ENCODE results near the gene FGF19.

The FGF19 gene

DNA sequence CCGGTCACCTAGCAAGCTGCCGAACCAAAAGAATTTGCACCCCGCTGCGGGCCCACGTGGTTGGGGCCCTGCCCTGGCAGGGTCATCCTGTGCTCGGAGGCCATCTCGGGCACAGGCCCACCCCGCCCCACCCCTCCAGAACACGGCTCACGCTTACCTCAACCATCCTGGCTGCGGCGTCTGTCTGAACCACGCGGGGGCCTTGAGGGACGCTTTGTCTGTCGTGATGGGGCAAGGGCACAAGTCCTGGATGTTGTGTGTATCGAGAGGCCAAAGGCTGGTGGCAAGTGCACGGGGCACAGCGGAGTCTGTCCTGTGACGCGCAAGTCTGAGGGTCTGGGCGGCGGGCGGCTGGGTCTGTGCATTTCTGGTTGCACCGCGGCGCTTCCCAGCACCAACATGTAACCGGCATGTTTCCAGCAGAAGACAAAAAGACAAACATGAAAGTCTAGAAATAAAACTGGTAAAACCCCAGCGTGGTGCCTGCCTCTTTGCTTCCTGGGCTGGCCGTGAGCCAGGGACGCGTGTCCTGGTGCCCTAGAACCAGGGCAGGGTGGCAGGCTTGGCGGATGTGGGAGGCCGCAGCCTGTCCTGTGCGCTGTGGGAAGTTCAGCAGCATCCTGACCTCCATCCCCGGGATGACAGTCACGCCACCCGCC, 49.7 kb downstream of the FGF19 start:
- no peak for DNase-seq

- no peak for DNase-seq
Observed at GRCh38 chr11:69653406-69653960, 50.3 kb downstream of the FGF19 start.

- DNase-seq = no peak
Observed at GRCh38 chr11:69652999-69653398, 50.8 kb downstream of the FGF19 start.

DNA sequence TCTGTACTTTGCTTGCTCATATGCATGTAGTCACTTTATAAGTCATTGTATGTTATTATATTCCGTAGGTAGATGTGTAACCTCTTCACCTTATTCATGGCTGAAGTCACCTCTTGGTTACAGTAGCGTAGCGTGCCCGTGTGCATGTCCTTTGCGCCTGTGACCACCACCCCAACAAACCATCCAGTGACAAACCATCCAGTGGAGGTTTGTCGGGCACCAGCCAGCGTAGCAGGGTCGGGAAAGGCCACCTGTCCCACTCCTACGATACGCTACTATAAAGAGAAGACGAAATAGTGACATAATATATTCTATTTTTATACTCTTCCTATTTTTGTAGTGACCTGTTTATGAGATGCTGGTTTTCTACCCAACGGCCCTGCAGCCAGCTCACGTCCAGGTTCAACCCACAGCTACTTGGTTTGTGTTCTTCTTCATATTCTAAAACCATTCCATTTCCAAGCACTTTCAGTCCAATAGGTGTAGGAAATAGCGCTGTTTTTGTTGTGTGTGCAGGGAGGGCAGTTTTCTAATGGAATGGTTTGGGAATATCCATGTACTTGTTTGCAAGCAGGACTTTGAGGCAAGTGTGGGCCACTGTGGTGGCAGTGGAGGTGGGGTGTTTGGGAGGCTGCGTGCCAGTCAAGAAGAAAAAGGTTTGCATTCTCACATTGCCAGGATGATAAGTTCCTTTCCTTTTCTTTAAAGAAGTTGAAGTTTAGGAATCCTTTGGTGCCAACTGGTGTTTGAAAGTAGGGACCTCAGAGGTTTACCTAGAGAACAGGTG, 51.8 kb downstream of the FGF19 start:
- DNase-seq = no peak

- no peak for DNase-seq
Observed at GRCh38 chr11:69650832-69651344, 52.9 kb downstream of the FGF19 start.

DNA sequence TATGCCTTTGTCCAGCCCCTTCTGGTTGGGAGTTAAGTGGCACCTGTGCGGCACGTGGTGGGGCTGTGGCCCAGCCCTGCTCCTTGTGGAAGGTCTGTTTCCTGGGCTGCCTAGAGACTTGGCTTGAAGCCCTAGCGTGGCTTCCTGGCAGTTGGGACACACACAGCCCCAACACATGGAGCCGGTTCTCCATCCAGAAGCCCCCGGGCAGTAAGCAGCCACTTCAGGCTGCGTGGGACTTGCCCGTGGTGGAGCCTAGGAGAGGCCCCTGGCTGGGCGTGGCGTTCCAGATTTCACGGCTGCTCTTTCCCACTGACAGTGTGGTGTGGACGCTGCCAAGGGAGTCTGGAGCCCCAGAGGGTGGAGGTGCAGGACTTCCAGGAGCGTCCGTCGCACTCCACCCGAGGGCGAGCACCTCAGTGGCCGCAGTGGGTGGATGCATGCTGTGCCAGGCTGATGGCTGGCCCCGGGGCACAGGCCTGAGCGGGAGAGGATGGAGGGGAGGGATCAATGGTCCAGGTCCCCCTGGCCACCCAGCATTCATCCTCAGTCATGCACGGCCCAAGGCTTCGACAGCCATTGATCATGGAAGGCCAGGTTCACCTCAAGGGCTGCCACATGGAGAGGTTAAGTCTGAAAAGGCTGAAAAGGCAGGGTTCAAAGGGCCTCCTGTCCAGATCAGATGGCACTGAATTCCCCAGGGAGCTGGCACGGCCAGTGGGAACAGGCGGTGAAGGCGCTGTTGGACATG, 53.6 kb downstream of the FGF19 start:
- no peak for DNase-seq

DNA sequence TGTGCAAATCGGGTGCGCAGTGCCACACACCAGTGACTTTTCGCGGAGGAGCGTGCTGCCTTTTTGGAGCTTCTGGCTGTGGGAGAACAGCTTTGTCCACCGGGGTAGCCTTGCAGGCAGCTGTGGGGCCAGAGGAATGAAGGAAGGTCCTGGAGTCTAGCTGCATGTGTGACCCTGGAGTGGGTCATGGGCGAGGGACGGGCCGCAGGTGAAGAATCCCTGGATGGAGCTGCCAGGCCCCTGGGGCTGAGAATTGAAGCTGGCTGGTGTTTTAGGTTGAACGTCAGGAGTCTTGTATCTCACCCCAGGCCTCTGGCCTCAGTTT, 54.3 kb downstream of the FGF19 start:
- DNase-seq = no peak

DNA sequence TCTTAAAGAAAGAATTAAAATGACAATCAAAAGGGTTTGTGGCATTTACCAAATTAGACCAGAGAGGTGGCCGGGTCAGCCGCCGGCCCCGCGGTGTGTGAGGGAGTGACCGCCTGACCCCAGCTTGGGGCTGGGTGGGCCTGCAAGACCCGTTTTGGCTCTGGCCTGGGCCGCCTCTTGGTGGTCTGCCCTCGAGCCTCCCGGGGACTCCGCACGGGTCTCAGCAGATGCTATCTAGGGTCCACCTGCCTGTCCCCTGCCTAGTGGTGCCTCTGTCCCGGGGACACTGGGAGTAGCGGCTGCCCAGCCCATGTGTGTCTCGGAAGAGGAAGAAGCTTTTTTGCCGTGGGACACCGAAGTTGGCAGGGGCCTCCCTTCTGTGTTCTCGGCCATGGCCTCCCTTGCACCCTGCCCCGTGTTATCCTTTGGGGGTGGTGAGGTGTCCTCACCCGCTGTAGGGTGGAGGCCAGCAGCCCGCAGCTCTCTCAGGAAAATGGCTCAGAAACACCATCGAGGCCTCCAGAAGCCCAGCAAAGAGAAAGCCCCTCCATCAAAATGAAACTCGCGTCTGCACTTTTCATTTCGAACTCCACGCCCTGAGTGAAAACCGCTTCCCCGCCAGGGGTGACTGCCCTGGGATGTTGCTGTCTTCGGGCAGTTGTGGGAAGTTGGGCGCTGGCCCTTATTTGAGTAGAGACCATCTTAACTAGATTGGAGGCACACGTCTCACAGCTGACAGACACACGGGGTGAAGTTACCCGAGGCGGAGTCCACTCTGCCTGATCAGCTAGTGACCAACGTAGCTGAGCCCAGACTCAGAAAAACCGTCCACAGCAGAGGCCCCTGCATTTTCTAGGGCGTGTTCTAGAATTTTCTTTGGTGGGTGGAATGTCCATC, 54.9 kb downstream of the FGF19 start:
- DNase-seq = no peak

All from activated effector memory CD4-positive, alpha-beta T cell treated with Interleukin-2 at 50 U/mL for 16 hours (primary cell).